Adrenal gland (tissue), 5 donors: ENCODE data around the gene TFDP1.

Experiments
- CTCF ChIP-seq, 6 experiments: fragments of 450-650 bp in 4 of 6; fragments of 200-600 bp in 2 of 6; sonication (generic) in 1 of 6; IDR thresholded peaks; 1 replicate in 5 of 6; 2 replicates in 1 of 6; pipeline versions ENCODE4 v1.5.1 to v1.8.0; 2016 to 2021; ENCODE audit warnings: antibody characterized with exemption in 6 of 6, mild to moderate bottlenecking in 2 of 6, moderate library complexity in 1 of 6
- POLR2A ChIP-seq, 2 donors: fragments of 450-650 bp; IDR thresholded peaks; one replicate each; pipeline ENCODE4 v1.6.1; 2017; ENCODE audit warnings: antibody characterized with exemption in 2 of 2, mild to moderate bottlenecking in 2 of 2, moderate library complexity in 1 of 2
- donor health status: DM: no; HTN: no; CAD: no.

GRCh38 chr13:113629866-113630265 is 45.3 kb downstream of the TFDP1 start:
- no peak for TF ChIP-seq POLR2A (IDR thresholded peaks at IDR 0.05)
- no peak for TF ChIP-seq CTCF (IDR thresholded peaks at IDR 0.05)
